Activated CD8-positive, alpha-beta T cell treated with anti-CD3 and anti-CD28 coated beads for 36 hours (primary cell): ENCODE measurements around the gene TERT. TPM values are rescaled to one million over a fixed set of nuclear protein-coding genes. Genes with fewer than 3 reads are reported as not detected.

ENCODE experiments used
- ATAC-seq: fragments of 200-7000 bp; cut with Tn5 transposase; one replicate; pipeline ENCODE4 v1.10.0; 2021; ENCODE audit warnings: mild to moderate bottlenecking, moderate library complexity
- CTCF ChIA-PET: fragments of 350-600 bp; sonication (Branson Sonifier 250); formaldehyde crosslinking; loops from one replicate; lab custom pipeline; 2021; ENCODE audit warnings: antibody characterized with exemption; lab: Charles Lee
- POLR2A ChIA-PET: fragments of 350-600 bp; sonication (Branson Sonifier 250); formaldehyde crosslinking; loops from one replicate; lab custom pipeline; 2021; ENCODE audit warnings: antibody characterized with exemption; lab: Charles Lee
- DNase-seq: peaks from one replicate; pipeline ENCODE4 v3.0.0-alpha.2; 2020
- H3K27ac Mint-ChIP-seq: one replicate; pipeline ENCODE4 v1.8.0; 2021; ENCODE audit warnings: mild to moderate bottlenecking, mixed read lengths
- H3K27me3 Mint-ChIP-seq: one replicate; pipeline ENCODE4 v1.8.0; 2021; ENCODE audit warnings: mixed read lengths
- H3K36me3 Mint-ChIP-seq: one replicate; pipeline ENCODE4 v1.8.0; 2021; ENCODE audit warnings: low read depth, mixed read lengths
- H3K4me1 Mint-ChIP-seq: one replicate; pipeline ENCODE4 v1.8.0; 2021; ENCODE audit warnings: low read depth, mixed read lengths
- H3K4me3 Mint-ChIP-seq: one replicate; pipeline ENCODE4 v1.8.0; 2021; ENCODE audit warnings: mild to moderate bottlenecking, moderate library complexity, mixed read lengths
- H3K9me3 Mint-ChIP-seq: one replicate; pipeline ENCODE4 v1.8.0; 2021; ENCODE audit warnings: mixed read lengths
- CTCF ChIP-seq: fragments of 200-600 bp; IDR thresholded peaks from one replicate; pipeline ENCODE4 v1.8.0; 2022; ENCODE audit warnings: antibody characterized with exemption, mild to moderate bottlenecking
- intact Hi-C: fragments of 100-400 bp; cut with micrococcal nuclease; formaldehyde crosslinking; loops from one replicate; pipeline ENCODE4 v1.10.0; 2022
- total RNA-seq, 2 experiments: library from RNA; stranded (reverse); gene quantifications; one replicate each; pipeline ENCODE4 v1.2.3, GENCODE V29; 2021

Gene TERT
- total RNA-seq, 2 experiments from 2014 or later, result 12.5 to 12.7 TPM

- no peaks in the 10 kb centered on the region for H3K9me3 Mint-ChIP-seq
- H3K27me3 Mint-ChIP-seq, result no peaks in the 10 kb centered on the region
- intact Hi-C loops, result no loop called here
- peaks cover 20% of the 10 kb centered on the region for H3K36me3 Mint-ChIP-seq
- peaks cover 30% of the 10 kb centered on the region for H3K4me1 Mint-ChIP-seq
- CTCF ChIA-PET, result interaction anchor here (1.3 kb wide), 1 partner anchor 9 kb away, joined by 3 read pairs; no protein-coding TSS in a partner anchor
- no peak for TF ChIP-seq CTCF
- ATAC-seq (no peak), DNase-seq (no peak)
- no peak overlapping the region for H3K4me3 Mint-ChIP-seq
- H3K27ac Mint-ChIP-seq, result no peak overlapping the region
- POLR2A ChIA-PET, result no interaction called here
Observed at GRCh38 chr5:1319436-1320256, 24.8 kb upstream of the TERT start.

- Mint-ChIP-seq H3K4me1 (peaks cover 37% of the 10 kb centered on the region), H3K36me3 (peaks cover 20% of the 10 kb centered on the region), H3K4me3 (no peak overlapping the region), H3K9me3 (no peaks in the 10 kb centered on the region), H3K27ac (no peak overlapping the region), H3K27me3 (no peaks in the 10 kb centered on the region)
- intact Hi-C loops, result no loop called here
- DNase-seq (no peak), ATAC-seq (no peak)
- no peak for TF ChIP-seq CTCF
- CTCF ChIA-PET, result interaction anchor here (1.3 kb wide), 1 partner anchor 10 kb away, joined by 3 read pairs; no protein-coding TSS in a partner anchor
- POLR2A ChIA-PET, result interaction anchor here (1.6 kb wide), 1 partner anchor 26 kb away, joined by 5 read pairs; the partner anchor contains the start of gene CLPTM1L
Observed at GRCh38 chr5:1318659-1319251, 23.9 kb upstream of the TERT start.

GRCh38 chr5:1317921-1318565 lies 23.2 kb upstream of the TERT start:
- Mint-ChIP-seq H3K4me1 (peaks cover 44% of the 10 kb centered on the region), H3K27me3 (no peaks in the 10 kb centered on the region), H3K27ac (no peak overlapping the region), H3K36me3 (peaks cover 20% of the 10 kb centered on the region), H3K9me3 (no peaks in the 10 kb centered on the region), H3K4me3 (no peak overlapping the region)
- CTCF ChIA-PET, result interaction anchor here (1.6 kb wide), 1 partner anchor 9 kb away, joined by 5 read pairs; no protein-coding TSS in a partner anchor
- intact Hi-C loops, result no loop called here
- DNase-seq, result no peak
- POLR2A ChIA-PET, result interaction anchor here (0.8 to 1.6 kb wide), 3 partner anchors 9 to 27 kb away, joined by 3 to 5 read pairs (median 3); partner anchors contain the start of genes CLPTM1L and TERT
- ATAC-seq, result no peak
- no peak for TF ChIP-seq CTCF

- H3K27ac Mint-ChIP-seq, result peak overlapping the region; percentile 29
- DNase-seq (no peak), ATAC-seq (no peak)
- H3K27me3 Mint-ChIP-seq, result no peaks in the 10 kb centered on the region
- intact Hi-C loops, result no loop called here
- peaks cover under 1% of the 10 kb centered on the region for H3K9me3 Mint-ChIP-seq
- CTCF ChIA-PET, result interaction anchor here (1.4 to 1.6 kb wide), 3 partner anchors 10 to 328 kb away, joined by 3 to 5 read pairs (median 4); no protein-coding TSS in a partner anchor
- peaks cover 19% of the 10 kb centered on the region for H3K36me3 Mint-ChIP-seq
- H3K4me3 Mint-ChIP-seq, result peak overlapping the region; percentile 36
- peaks cover 57% of the 10 kb centered on the region for H3K4me1 Mint-ChIP-seq
- TF ChIP-seq CTCF, result no peak
- POLR2A ChIA-PET, result interaction anchor here (1.3 to 2.3 kb wide), 5 partner anchors 10 to 29 kb away, joined by 3 to 9 read pairs (median 4); partner anchors contain the start of genes CLPTM1L and TERT
Observed at GRCh38 chr5:1316588-1317340, 21.9 kb upstream of the TERT start.
